GM18858 (cell line): ENCODE data around the gene MTRF1.
"Not testable (repeated sequence)": the region's sequence is repeated elsewhere in the genome, so short reads cannot be mapped to it uniquely, and the experiment has no call there.

Source experiments
- ATAC-seq: cut with Tn5 transposase; IDR thresholded peaks from one replicate; pipeline ENCODE4 v1.9.1; 2021; ENCODE audit not compliant: unreplicated experiment

MTRF1 gene

DNA sequence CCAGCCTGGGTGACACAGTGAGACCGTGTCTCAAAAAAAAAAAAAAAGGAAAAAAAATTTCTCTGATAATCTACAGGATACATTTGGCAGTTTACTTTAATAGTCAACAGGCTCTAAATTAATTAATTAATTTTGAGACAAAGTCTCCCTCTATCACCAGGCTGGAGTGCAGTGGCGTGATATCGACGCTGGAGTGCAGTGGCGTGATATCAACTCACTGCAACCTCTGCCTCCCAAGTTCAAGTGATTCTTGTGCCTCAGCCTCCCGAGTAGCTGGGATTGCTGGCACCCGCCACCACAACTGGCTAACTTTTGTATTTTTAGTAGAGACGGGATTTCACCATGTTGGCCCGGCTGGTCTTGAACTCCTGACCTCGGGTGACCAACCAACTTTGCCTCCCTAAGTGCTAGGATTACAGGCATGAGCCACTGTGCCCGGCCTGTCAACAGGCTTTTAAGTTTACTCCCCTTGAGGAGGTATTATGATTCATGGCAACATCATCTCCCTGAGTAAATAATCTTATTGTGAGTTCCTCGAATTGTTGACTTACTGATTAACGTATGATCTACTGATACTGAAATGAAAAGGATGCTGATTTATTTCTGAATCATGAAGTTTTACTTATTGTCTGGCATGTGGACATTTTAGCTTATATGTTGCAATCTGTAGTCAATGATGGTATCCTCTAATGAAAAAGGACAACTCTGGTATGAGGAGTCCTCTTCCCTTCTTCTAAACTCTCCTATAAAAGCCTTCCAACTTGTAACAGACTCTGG is 21.3 kb upstream of the MTRF1 start:
- no peak for ATAC-seq

DNA sequence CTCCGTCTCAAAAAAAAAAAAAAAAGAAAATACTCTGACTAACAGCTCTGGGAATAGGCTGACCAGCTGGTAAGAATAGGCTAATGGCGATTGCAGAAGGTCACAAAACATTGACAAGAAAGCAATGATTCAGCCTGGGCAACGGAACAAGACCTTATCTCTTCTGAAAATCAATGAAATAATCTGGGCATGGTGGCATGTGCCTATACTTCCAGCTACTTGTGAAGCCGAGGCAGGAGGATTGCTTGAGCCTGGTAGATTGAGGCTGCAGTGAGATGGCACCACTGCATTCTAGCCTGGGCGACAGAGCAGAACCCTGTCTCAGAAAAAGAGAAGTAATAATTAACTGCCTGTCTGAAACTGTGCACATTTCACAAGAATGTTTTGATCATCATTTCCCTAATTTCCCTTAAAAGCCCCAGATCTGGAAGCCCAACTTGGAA is 18.8 kb upstream of the MTRF1 start:
- no peak for ATAC-seq

DNA sequence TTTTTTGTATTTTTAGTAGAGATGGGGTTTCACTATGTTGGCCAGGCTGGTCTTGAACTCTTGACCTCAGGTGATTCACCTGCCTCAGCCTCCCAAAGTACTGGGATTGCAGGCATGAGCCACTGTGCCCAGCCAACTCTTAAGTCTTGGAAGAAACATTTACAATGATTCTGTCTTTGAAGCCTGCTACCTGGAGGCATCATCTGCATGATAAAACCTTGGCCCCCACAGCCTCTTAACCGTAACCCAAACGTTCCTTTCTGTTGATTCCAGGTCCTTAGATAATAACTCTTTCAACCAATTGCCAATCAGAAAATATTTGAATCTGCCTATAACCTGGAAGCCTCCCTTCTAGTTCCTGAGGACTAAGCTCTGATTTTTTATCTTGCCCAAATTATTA is 15.8 kb upstream of the MTRF1 start:
- ATAC-seq: not testable (repeated sequence)

DNA sequence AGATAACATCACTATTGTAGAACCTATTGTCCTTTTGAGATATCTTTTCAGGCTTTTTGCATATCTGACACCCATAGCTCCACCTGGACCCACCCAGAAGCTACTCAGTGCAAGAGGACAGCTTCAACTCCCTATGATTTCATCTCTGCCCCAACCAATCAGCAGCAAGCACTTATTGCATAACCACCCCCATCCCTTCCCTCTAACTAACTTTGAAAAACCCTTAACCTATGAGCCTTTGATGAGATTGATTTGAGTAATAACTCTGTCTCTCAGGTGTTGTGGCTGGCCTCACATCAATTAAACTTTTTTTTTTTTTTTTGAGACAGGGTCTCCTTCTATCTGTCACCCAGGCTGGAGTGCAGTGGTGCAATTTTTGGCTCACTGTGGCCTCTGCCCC is 13.4 kb upstream of the MTRF1 start:
- ATAC-seq: no peak

DNA sequence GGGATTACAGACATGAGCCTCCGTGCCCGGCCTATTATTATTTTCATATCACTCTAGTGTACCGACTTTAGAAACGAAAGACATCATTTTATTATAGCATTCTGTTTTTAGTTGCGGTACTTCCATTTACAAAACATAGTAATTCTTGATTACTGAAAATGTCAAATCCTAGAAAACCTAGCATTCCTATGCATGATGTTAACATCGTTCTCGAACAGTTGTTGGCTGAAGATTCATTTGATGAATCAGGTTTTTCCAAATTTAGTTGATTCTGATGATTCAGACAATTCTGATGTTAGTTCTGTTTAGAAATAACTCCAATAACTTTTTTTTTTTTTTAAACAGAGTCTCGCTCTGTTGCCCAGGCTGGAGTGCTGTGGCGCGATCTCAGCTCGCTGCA is 11.5 kb upstream of the MTRF1 start:
- ATAC-seq: no peak

DNA sequence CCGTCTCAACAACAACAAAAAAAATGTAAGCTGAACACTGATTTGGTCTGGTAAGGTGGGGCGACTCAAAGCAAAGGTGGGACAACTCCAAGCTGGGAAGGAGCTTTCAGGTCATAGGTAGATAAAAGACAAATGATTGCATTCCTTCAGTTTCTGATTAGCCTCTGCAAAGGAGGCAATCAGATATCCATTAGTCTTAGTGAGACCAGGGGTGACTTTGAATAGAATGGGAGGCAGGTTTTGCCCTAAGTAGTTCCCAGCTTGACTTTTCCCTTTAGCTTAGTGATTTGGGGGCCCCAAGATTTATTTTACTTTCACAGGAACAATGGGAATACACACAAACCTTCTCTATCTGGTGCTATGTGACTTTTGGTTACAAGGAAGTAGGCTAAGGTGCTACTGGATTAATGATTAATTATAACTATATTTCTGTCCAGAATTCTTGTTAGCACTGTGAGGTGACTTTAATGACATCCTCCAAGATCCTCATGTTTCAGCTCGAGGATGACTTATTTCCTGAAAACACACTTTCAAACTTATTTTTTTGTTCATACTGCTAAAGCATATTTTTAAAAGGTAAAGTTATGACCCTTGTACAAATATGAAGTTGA is 10.6 kb upstream of the MTRF1 start:
- no peak for ATAC-seq

DNA sequence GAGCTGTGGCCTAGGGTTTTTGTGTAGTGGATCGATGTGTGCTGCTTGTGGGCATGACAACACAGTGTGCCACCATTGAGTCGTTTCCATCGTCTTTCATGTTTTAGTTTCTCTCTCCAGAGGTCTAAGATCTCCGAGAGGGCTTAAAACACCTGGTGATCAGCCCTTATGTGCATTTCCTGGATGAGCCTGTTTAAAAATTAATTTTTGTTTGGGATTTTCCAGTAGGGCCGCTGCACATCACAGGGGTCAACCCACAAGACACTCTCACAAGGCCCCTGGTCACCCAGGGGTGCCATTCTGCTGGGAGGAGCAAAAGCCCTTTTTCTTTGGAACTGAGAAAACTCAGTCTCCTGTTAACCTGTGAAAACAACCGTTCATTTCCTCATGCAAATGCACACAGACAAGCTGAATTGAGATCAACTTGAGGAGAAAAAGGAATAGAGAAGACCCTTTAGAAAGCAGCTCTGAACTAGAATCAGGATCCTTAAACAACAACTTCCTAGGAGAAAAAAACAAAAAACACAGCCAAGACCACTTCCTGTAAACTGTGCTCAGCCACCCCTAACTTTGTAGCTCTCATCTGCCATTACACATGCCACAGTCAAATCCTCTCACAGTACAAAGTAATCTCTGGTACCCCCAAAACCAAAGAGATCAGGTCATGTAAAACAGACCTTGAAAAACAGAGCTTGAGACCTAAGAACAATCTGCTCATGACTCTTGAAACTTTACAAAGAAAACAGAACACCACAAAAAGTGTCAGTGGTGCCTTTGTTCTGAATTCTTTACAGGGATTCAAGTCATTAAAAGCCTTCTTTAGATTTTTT is 8.3 kb upstream of the MTRF1 start:
- no peak for ATAC-seq

DNA sequence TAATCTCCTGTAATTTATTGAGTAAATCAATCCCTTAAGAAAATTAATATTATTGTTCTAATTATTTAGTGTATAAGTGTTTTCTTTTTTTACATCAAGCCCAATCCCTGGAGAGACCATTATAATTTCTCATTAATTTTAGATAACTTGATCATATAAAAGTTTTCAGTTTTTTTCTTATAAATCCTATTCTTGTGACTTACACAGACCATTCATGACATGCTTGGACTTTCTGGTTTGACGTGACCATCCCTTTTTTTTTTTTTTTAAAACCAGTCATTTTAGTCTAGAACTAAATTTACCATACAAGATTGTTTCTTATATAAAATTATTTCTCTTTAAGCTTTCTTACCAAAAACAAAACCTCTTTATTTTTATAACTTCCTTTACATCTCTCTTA is 5.4 kb upstream of the MTRF1 start:
- ATAC-seq: no peak

DNA sequence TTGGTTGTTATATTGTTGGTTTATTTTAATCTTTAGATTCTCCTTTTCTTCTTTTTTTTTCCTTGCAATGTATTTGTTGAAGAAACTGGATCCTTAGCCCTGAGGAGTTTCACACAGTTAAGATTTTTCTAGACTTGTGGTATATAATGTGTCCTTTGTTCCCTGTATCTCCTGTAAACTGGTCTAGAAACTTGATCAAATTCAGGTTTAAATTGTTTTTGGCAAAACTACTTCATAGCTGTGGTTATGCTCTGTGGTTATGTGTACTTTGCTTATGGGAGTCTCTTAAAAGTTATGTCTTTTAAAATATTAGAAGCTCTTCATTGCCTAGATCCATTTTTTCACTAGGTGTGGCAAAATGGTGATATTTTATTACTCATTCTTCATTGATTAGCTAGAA is 3.7 kb upstream of the MTRF1 start:
- no peak for ATAC-seq

DNA sequence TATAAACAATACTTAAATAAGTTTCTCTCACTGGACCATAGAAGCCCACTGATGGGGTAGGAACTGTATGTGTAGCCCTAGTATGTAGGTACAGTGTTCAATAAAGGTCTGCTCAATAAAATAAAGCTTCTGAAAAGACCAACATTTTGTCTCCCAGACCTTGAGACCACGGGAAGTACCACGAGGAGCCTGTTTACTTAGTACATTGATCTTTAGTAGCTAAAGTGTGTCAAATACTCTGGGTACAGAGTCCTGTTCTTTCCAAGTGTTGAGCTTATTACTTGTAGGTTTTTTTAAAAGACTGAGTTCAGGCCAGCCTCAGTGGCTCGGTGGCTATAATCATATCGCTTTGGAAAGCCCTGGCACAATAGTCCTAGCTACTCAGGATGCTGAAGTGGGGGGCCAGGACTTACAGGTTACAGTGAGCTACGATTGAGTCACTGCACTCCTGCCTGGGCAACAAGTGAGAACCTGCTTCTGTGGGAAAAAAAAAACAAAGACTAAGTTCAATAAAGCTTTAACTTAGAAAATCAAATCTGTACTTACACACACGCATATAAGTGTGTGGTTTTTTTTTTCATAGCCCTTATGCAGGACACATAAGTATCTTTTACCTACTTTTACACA is 3.4 kb downstream of the MTRF1 start:
- ATAC-seq: no peak

DNA sequence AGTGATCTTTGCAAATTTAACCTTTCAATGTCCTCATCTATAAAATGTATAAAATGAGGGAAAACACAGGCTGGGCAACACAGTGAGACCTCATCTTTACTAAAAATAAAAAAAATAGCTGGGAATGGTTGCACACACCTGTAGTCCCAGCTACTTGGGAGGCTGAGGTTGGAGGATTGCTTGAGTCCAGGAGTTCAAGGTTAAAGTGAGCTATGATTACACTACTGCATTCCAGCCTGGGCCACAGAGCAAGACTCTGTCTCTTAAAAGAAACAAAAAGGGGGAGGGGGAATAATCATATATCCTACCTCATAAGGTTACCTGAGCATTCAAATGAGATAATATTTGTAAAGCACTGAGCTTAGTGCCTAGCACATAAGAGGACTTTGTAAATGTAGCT is 5.8 kb downstream of the MTRF1 start:
- ATAC-seq: no peak

DNA sequence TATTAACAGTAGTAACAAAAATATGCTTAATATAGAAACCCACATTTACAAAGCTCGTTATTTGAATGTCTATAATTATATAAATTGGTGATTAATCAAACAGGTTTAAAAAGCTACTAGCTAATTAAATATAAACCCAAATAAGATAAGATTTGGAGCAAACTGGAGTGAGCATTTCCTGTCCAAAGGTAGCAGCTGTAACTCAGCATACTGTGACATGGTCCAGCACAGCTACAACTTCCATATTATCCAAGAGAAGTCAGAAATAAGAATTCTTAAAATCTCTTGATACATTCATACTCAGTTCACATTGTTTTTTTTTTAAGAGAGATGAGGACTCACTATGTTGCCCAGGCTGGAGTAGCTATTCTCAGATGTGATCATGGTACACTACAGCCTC is 8.5 kb downstream of the MTRF1 start:
- ATAC-seq: no peak

DNA sequence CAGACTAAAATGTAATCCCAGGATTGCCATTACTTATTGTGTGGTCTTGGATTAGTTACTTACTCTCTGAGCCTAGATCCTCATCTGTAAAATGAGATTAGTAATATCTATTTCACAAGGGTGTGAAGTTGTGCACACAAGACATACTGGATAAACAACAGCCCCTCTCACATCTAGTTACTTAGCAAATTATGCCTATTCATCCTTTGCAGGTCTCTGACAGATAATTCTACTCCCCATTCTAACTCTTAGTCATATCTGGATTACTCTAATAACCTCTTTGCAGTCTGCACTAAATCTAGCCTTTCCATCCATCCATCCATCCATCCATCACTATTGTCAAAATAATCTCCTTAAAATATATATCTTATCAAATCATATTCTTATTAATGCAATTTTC is 12.4 kb downstream of the MTRF1 start:
- ATAC-seq: no peak

DNA sequence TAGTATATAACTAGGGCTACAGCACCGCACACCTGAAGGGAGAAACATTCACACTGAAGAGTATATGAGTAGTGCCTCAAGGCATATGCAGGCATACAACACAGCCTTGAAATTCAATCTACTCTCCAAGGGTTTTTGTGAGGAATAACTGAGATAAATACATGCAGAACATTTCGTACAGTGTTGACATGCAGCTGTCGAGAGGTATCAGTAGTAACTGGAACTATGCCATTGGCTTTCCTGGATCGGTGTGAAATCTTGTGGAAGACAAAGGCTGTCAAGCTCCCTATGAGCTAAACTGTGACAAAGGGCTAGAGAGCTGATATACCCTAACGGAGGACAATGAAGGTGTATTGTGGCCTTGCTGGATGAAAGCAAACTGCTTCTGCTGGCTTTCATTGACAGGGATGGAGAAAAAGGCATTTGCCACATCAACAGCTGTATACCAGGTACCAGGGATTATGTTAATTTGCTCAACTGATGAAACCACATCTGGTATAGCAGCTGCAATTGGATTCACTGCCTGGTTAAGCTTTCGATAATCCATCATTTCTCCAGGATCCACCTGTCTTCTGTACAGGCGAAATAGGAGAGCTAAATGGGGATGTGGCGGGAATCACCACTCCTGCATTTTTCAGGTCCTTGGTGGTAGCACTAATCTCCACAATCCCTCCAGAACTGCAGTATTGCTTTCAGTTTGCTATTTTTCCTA is 16.3 kb downstream of the MTRF1 start:
- no peak for ATAC-seq

DNA sequence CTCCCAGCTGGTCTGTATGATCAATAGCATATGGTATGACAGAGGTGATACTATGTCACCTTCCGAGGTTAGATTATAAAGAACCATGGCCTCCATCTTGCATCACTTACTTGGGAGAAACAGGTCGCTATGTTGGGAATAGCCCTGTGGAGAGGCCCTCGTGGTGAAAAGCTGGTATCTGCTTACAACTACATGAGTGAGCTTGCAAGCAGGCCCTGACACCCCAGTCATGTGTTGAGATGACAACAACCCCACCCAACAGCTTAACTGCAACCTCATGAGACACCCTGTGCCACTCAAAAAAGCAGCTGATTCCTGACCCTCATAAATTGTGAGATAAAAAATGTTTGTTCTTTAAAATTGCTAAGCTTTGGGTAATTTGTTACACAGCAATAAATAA is 18.8 kb downstream of the MTRF1 start:
- no peak for ATAC-seq

DNA sequence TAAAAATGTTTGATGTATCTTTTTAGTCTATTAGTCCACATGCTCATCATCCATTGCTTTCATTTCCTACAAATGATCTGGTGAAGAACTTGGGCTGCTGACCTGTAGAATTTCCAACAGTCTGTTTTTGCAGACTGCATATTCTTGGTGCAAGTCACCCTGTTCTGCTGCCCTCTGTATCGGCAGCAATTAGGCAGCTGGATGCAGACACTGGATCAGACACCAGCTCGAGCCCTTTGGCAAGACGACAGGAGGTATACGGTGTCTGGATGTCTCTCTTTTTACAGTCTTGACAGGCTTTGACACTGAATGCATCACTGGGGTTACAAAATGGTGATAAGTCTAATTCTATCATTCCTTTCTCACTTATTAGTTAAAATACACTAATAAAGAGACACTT is 21.8 kb downstream of the MTRF1 start:
- no peak for ATAC-seq

DNA sequence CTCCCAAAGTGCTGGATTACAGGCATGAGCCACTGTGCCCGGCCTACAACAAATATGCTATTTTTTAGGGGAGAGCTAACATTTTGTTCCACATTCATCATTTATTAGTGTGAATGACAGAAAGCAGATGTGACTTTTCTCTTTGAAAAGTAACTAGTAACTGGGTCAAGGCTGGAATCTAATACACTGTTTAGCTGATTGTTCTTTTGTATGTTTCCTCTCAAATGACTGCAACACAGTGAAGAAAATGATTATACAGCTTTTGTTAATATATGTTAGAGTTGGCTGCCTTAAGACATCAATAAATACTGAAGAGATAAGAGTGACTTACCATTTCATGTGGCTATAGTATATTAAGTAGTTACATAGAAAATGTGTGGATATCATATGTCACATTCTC is 27.0 kb downstream of the MTRF1 start:
- no peak for ATAC-seq

DNA sequence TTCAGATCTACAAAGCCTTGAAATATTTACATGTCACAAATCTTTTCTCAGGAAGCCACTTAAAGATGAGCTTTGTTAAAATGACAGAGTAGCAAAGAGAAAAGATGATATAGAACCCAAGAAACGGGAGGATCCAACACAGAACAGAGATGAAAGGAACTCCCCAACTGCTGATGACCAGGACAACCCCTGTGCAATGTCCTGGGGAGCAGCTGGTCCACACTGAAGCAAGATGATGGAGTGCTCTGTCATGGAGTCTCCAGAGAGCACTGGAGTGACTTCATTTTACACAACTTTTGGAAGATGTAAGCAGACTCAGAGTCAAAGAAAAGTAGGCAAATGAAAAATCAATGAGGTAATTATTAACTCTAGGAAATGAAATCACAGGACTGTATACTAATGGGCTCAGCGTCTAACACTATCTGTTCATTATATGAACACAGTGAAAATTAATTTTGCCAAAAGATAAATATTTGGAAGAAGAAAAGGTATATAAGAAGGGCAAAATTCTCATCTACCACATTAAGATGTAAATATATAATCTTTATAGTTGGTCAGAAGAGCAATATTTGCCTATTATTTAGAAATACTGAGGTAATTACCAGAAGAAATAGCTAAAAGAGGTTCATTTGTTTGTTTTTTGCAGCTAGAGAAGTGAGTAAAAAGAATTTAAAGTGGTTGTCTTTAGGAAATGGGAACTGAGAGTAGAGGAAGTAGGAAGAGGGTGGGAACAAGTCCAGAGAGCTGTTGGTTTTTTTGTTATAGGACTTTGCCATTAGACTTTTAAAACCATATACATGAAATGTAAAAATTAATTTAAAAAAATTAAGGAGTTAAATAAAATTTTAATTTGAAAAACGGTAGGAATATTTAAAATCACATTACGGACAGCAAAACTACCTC is 30.5 kb downstream of the MTRF1 start:
- no peak for ATAC-seq

DNA sequence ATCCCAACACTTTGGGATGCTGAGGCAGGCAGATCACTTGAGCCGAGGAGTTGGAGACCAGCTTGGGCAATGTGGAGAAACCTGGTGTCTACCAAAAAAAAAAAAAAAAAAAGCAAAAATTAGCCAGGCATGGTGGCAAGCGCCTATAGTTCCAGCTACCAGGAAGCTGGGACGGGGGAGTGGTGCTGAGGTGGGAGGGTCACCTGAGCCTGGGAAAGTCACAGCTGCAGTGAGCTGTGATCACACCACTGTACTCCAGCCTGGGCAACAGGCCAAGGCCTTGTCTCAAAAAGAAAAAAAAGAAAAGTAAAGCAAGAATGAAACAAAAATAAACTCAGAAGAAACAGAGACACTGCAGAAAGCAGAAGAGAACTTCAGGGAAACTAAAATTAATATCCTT is 31.6 kb downstream of the MTRF1 start:
- ATAC-seq: no peak
